ENCODE data around the gene ELK4. TPM values are rescaled to one million over a fixed set of nuclear protein-coding genes. Genes with fewer than 3 reads are reported as not detected.

Gene ELK4
- total RNA-seq, 1 experiment from 2014 or later, result 31.2 TPM

DNA sequence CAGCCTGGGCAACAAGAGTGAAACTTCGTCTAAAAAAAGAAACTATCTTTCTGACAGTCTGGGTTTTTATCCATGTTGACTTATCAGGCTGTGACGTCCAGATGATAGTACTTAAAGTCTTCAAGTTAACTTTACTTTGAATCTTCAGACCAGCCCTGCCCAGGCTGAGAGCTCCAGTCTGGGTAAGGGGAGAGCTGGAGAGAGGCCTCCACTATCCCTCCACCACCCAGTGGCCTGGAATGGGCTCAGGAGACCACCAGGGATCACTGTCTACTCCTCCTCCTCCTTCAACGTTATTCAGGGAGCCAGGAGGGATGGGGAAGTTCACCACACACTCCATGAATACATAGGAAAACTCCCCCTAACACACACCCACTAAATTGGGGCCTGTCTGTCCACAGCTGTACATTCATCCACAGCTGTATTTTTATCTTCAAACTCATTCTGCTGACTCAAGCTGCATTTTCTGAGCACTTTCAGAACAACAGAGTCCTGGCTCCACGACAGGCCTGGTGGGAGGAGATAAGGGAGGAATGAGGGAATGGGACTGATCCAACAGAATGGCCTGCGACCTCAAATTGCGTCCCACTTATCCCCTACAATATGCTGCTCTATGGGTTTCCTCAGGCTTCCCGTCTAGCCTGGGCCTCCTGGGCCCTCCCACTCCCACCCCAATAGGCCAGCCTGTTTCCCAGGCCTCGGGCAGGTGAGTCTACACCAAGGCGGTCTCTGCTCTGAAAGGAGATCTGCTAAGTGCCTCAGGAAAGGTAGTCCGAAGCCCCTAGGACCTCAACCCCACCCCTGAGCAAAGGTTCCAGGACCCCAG, 46.7 kb upstream of the ELK4 start:
- Histone ChIP-seq H3K79me2 (ENCODE audit: insufficient read depth, low read length) (no peaks in the 10 kb centered on the region; the same call in 1 of the 2 replicates), H3K27me3 (ENCODE audit: insufficient read depth, low read length) (no peaks in the 10 kb centered on the region), H4K91ac (ENCODE audit: insufficient read length, low read depth, low read length) (no peak overlapping the region), H3K18ac (ENCODE audit: insufficient read length, low read depth, low read length) (no peak overlapping the region), H3K23ac (ENCODE audit: insufficient read length, low read depth, low read length) (no peak overlapping the region), H2BK20ac (ENCODE audit: low read depth, low read length, poor library complexity, severe bottlenecking) (no peak overlapping the region), H2AFZ (ENCODE audit: low read length) (no peak overlapping the region), H3K56ac (ENCODE audit: insufficient read length, low read depth, low read length) (no peak overlapping the region), H3K9ac (ENCODE audit: extremely low read depth, insufficient read length, low read length) (no peak overlapping the region), H2BK120ac (ENCODE audit: low read depth, low read length, poor library complexity, severe bottlenecking) (no peak overlapping the region), H4K5ac (ENCODE audit: insufficient read length, low read depth, low read length) (no peak overlapping the region), H2BK12ac (ENCODE audit: insufficient read length, low read depth, low read length) (no peak overlapping the region), H3K4me2 (ENCODE audit: insufficient read depth, insufficient read length, low read length) (peak overlapping the region; percentile 88), H2BK15ac (ENCODE audit: low read depth, low read length) (no peak overlapping the region), H3K23me2 (ENCODE audit: insufficient read length, low read depth, low read length, poor library complexity, severe bottlenecking) (peaks cover 8% of the 10 kb centered on the region), H3K4me1 (ENCODE audit: insufficient read depth, low read length) (peaks cover 4% of the 10 kb centered on the region; the same call in 1 of the 2 replicates), H3T11ph (ENCODE audit: low read length) (no peak overlapping the region), H3K9me3 (ENCODE audit: control insufficient read depth, low read depth, low read length) (no peaks in the 10 kb centered on the region), H2AK5ac (ENCODE audit: insufficient read length, low read length) (no peak overlapping the region), H3K27ac (ENCODE audit: insufficient read length, low read depth, low read length) (no peak overlapping the region), H2BK5ac (ENCODE audit: insufficient read length, low read length) (no peak overlapping the region), H4K8ac (replicated peaks; ENCODE audit: insufficient read length, low read depth, low read length) (no peak overlapping the region), H4K20me1 (ENCODE audit: control insufficient read depth, insufficient read depth, insufficient read length) (no peaks in the 10 kb centered on the region), H3K14ac (ENCODE audit: insufficient read depth, low read length) (peak overlapping the region; percentile 69; the same call in 1 of the 2 replicates), H3K4ac (ENCODE audit: low read depth, low read length) (no peak overlapping the region), H3K79me1 (ENCODE audit: insufficient read depth, low read depth, low read length, poor library complexity, severe bottlenecking) (no peaks in the 10 kb centered on the region)
- no peaks in the 10 kb centered on the region; a peak in 1 of 5 replicates for H3K9me3 Mint-ChIP-seq
- H3K4me3 Mint-ChIP-seq, result peak overlapping the region; percentile 74 to 88
- H3K27ac Mint-ChIP-seq, result 0 out of 7 replicates have a peak overlapping the region, but pooled peaks of 1 of the 3 experiments have one; percentile 22
- H3K27me3 Mint-ChIP-seq (ENCODE audit: low read depth), result peaks cover 9% of the 10 kb centered on the region
- no CpG with 5 or more reads among the region's 10 CpGs for WGBS (ENCODE audit: extremely low coverage, insufficient read length, low lambda C conversion rate)
- peaks cover 60 to 65% of the 10 kb centered on the region in 2 experiments for H3K4me1 Mint-ChIP-seq
- DNase-seq, result no peak
- H3K36me3 Mint-ChIP-seq (ENCODE audit: insufficient read depth in 1 of 3, low read depth in 3 of 3), result no peaks in the 10 kb centered on the region; a peak in 3 of 7 replicates
- TF ChIP-seq CTCF (conservative IDR thresholded peaks at IDR 0.05), result no peak
